Loucy (cell line): Measurements from ENCODE around the gene AHNAK2.

Source experiments
- EZH2phosphoT487 ChIP-seq: fragments of 200-600 bp; IDR thresholded peaks from 2 replicates; pipeline ENCODE4 v1.6.1; 2018; ENCODE audit warnings: antibody characterized with exemption, mild to moderate bottlenecking, moderate library complexity, borderline replicate concordance
- TF ChIP-seq, protein P1 (sequence below): fragments of 200-600 bp; sonication (generic); conservative IDR thresholded peaks from 2 replicates; pipeline ENCODE4 v1.5.1; 2014; ENCODE audit warnings: mild to moderate bottlenecking, antibody characterized with exemption, low read length

DNA sequence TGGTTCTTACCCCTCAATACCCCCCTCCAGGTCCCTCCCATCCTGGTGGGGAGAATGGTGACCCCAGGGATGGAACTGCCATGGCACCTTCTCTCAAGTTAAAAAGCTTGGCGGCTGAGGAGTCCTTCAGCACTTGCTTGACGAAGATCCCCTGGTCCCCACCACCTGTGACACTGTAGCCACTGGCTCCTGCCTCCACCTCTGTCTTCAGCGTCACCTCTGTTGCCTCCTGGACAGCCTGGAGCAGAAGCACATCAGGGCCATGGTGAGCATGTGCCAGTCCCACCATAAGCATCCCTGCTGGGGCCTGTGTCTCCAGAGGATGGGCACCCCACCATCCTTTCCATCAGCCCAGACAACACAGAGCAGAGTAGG, 22.8 kb downstream of the AHNAK2 start:
- TF ChIP-seq, protein P1, sequence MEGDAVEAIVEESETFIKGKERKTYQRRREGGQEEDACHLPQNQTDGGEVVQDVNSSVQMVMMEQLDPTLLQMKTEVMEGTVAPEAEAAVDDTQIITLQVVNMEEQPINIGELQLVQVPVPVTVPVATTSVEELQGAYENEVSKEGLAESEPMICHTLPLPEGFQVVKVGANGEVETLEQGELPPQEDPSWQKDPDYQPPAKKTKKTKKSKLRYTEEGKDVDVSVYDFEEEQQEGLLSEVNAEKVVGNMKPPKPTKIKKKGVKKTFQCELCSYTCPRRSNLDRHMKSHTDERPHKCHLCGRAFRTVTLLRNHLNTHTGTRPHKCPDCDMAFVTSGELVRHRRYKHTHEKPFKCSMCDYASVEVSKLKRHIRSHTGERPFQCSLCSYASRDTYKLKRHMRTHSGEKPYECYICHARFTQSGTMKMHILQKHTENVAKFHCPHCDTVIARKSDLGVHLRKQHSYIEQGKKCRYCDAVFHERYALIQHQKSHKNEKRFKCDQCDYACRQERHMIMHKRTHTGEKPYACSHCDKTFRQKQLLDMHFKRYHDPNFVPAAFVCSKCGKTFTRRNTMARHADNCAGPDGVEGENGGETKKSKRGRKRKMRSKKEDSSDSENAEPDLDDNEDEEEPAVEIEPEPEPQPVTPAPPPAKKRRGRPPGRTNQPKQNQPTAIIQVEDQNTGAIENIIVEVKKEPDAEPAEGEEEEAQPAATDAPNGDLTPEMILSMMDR = no peak
- TF ChIP-seq EZH2phosphoT487 = no peak
